H1 (cell line): Measurements from ENCODE around the gene OR5H6. TPM values are rescaled to one million over a fixed set of nuclear protein-coding genes. Genes with fewer than 3 reads are reported as not detected.

Experiments
- CTCF ChIA-PET: fragments of 300-600 bp; sonication (Branson Sonifier 250); formaldehyde crosslinking; loops from one replicate; lab custom pipeline; 2021; ENCODE audit not compliant: partially characterized antibody; lab: Charles Lee
- POLR2A ChIA-PET: fragments of 300-600 bp; sonication (Branson Sonifier 250); formaldehyde crosslinking; loops from one replicate; lab custom pipeline; 2021; ENCODE audit warnings: inconsistent platforms; ENCODE audit not compliant: partially characterized antibody; lab: Charles Lee
- DNase-seq, 2 experiments: peaks; one replicate each; pipeline versions ENCODE4 v3.0.0 to v3.0.0-alpha.2; 2010 to 2022; ENCODE audit warnings: low spot score in 2 of 2, low read depth in 1 of 2, mixed read lengths in 1 of 2
- FAIRE-seq: peaks from 2 replicates; lab custom pipeline; 2011; peaks lifted over from hg19 to GRCh38; lab: Jason Lieb, UNC
- H2AFZ ChIP-seq: 2 replicates; pipeline ENCODE4 v1.8.1; 2012; ENCODE audit warnings: low read length, inconsistent platforms
- H2AK5ac ChIP-seq: 2 replicates; pipeline ENCODE4 v1.6.1; 2013; ENCODE audit warnings: low read depth, low read length
- H2BK120ac ChIP-seq: replicated peaks from 2 replicates; pipeline ENCODE3; 2013; ENCODE audit warnings: low read depth, low read length, inconsistent platforms
- H2BK12ac ChIP-seq: 2 replicates; pipeline ENCODE4 v1.6.1; 2013; ENCODE audit warnings: low read depth, low read length
- H2BK15ac ChIP-seq: 2 replicates; pipeline ENCODE4 v1.6.1; 2013; ENCODE audit warnings: low read length
- H2BK20ac ChIP-seq: 2 replicates; pipeline ENCODE4 v1.6.1; 2013; ENCODE audit warnings: low read length
- H2BK5ac ChIP-seq: 2 replicates; pipeline ENCODE4 v1.6.1; 2013; ENCODE audit warnings: low read depth, low read length
- H3K14ac ChIP-seq: 2 replicates; pipeline ENCODE4 v1.6.1; 2013; ENCODE audit warnings: inconsistent platforms; ENCODE audit not compliant: insufficient read length
- H3K18ac ChIP-seq: 2 replicates; pipeline ENCODE4 v1.6.1; 2013; ENCODE audit warnings: low read length; ENCODE audit errors: extremely low read depth
- H3K23ac ChIP-seq: 2 replicates; pipeline ENCODE4 v1.6.1; 2013; ENCODE audit warnings: inconsistent platforms; ENCODE audit not compliant: insufficient read length
- H3K23me2 ChIP-seq: 2 replicates; pipeline ENCODE4 v1.6.1; 2013; ENCODE audit warnings: low read depth, low read length
- H3K27ac ChIP-seq: 2 replicates; pipeline ENCODE4 v1.6.1; 2011; ENCODE audit warnings: low read depth, low read length, inconsistent platforms
- H3K27me3 ChIP-seq, 4 experiments: replicated peaks in 1 of 4; 1 replicate in 1 of 4; 2 replicates in 3 of 4; pipeline versions ENCODE4 v1.6.1 to v1.8.1; 2011 to 2013; ENCODE audit warnings: low read length in 3 of 4, mild to moderate bottlenecking in 3 of 4, inconsistent platforms in 2 of 4, mixed read lengths in 2 of 4, moderate library complexity in 1 of 4; ENCODE audit not compliant: control insufficient read depth in 3 of 4, insufficient read depth in 3 of 4; ENCODE audit errors: extremely low read depth in 1 of 4
- H3K36me3 ChIP-seq, 4 experiments: 2 replicates each; pipeline versions ENCODE4 v1.6.1 to v1.8.1; 2011 to 2013; ENCODE audit warnings: mild to moderate bottlenecking in 4 of 4, low read length in 3 of 4, moderate library complexity in 2 of 4, control low read depth in 1 of 4, inconsistent platforms in 1 of 4; ENCODE audit not compliant: insufficient read depth in 4 of 4, control insufficient read depth in 2 of 4
- H3K4ac ChIP-seq: replicated peaks from 2 replicates; pipeline ENCODE3; 2013; ENCODE audit warnings: low read length, low read depth, mixed read lengths, inconsistent platforms; ENCODE audit not compliant: insufficient read length
- H3K4me1 ChIP-seq, 4 experiments: replicated peaks in 1 of 4; 1 replicate in 1 of 4; 2 replicates in 3 of 4; pipeline versions ENCODE4 v1.6.1 to v1.8.1; 2011 to 2013; ENCODE audit warnings: low read length in 3 of 4, inconsistent platforms in 2 of 4, mixed read lengths in 1 of 4; ENCODE audit not compliant: insufficient read depth in 4 of 4, control insufficient read depth in 3 of 4
- H3K4me2 ChIP-seq, 2 experiments: 2 replicates each; pipeline versions ENCODE4 v1.6.1 to v1.8.1; 2011 to 2013; ENCODE audit warnings: low read depth in 2 of 2, low read length in 2 of 2, control low read depth in 1 of 2, inconsistent platforms in 1 of 2, mild to moderate bottlenecking in 1 of 2; ENCODE audit not compliant: insufficient read depth in 1 of 2
- H3K4me3 ChIP-seq, 4 experiments: fragments of 200-600, 300-600 bp in 1 of 4; sonication (generic), shearing (Covaris generic), sonication (Bioruptor Twin) in 1 of 4; 2 replicates each; pipeline versions ENCODE4 v1.5.1 to v1.8.1; 2011 to 2016; ENCODE audit warnings: low read length in 4 of 4, low read depth in 3 of 4, control low read depth in 2 of 4, inconsistent platforms in 2 of 4, mild to moderate bottlenecking in 2 of 4, mixed read lengths in 1 of 4, moderate library complexity in 1 of 4; ENCODE audit not compliant: insufficient read depth in 2 of 4; ENCODE audit errors: extremely low read depth in 1 of 4
- H3K56ac ChIP-seq: replicated peaks from 2 replicates; pipeline ENCODE3; 2013; ENCODE audit warnings: low read depth, mild to moderate bottlenecking, mixed read lengths, low read length, inconsistent platforms; ENCODE audit not compliant: insufficient read length
- H3K79me1 ChIP-seq: 2 replicates; pipeline ENCODE4 v1.6.1; 2013; ENCODE audit warnings: low read depth, low read length, control low read depth
- H3K79me2 ChIP-seq, 2 experiments: 2 replicates each; pipeline versions ENCODE4 v1.6.1 to v1.8.1; 2012 to 2013; ENCODE audit warnings: low read length in 2 of 2, mild to moderate bottlenecking in 2 of 2, inconsistent platforms in 1 of 2; ENCODE audit not compliant: insufficient read depth in 2 of 2, control insufficient read depth in 1 of 2
- H3K9ac ChIP-seq, 4 experiments: replicated peaks in 1 of 4; 1 replicate in 1 of 4; 2 replicates in 3 of 4; pipeline versions ENCODE4 v1.6.1 to v1.8.1; 2011 to 2013; ENCODE audit warnings: low read depth in 3 of 4, low read length in 3 of 4, control low read depth in 2 of 4, mild to moderate bottlenecking in 2 of 4, moderate library complexity in 2 of 4, inconsistent platforms in 1 of 4; ENCODE audit errors: extremely low read depth in 1 of 4
- H3K9me3 ChIP-seq, 2 experiments: 2 replicates each; pipeline versions ENCODE4 v1.6.1 to v1.8.1; 2012 to 2013; ENCODE audit warnings: mild to moderate bottlenecking in 2 of 2, moderate library complexity in 2 of 2, control low read depth in 1 of 2, inconsistent platforms in 1 of 2, low read depth in 1 of 2, low read length in 1 of 2, mixed read lengths in 1 of 2; ENCODE audit not compliant: insufficient read depth in 2 of 2
- H4K20me1 ChIP-seq, 2 experiments: replicated peaks in 1 of 2; 2 replicates each; pipeline versions ENCODE3 to v1.8.1; 2011 to 2013; ENCODE audit warnings: inconsistent platforms in 2 of 2, low read length in 2 of 2, mild to moderate bottlenecking in 1 of 2; ENCODE audit not compliant: insufficient read depth in 2 of 2, control insufficient read depth in 1 of 2
- H4K5ac ChIP-seq: 2 replicates; pipeline ENCODE4 v1.6.1; 2013; ENCODE audit warnings: low read length, low read depth, mixed read lengths, inconsistent platforms; ENCODE audit not compliant: insufficient read length
- H4K8ac ChIP-seq: 2 replicates; pipeline ENCODE4 v1.8.0; 2013; ENCODE audit warnings: mild to moderate bottlenecking, moderate library complexity, low read length, inconsistent platforms; ENCODE audit not compliant: insufficient read depth; ENCODE audit errors: extremely low read depth
- H4K91ac ChIP-seq: replicated peaks from 2 replicates; pipeline ENCODE3; 2013; ENCODE audit warnings: low read length, mixed read lengths, inconsistent platforms; ENCODE audit not compliant: insufficient read length
- CBX5 ChIP-seq: fragments of 300-800, 300-1000 bp; sonication (generic); IDR thresholded peaks from 2 replicates; pipeline ENCODE4 v1.7.1; 2016; ENCODE audit warnings: antibody characterized with exemption, low read length, low read depth
- CBX8 ChIP-seq: fragments of 300-800, 300-1000 bp; sonication (generic); IDR thresholded peaks from 2 replicates; pipeline ENCODE4 v1.7.1; 2016; ENCODE audit warnings: low read depth, low read length, borderline replicate concordance
- CHD2 ChIP-seq: IDR thresholded peaks from 2 replicates; pipeline ENCODE4 v1.6.1; 2012; ENCODE audit warnings: low read length, improper control_type of control experiment
- GABPA ChIP-seq: IDR thresholded peaks from 2 replicates; pipeline ENCODE4 v1.6.1; 2011; ENCODE audit warnings: mild to moderate bottlenecking, low read length, moderate library complexity, borderline replicate concordance; ENCODE audit not compliant: insufficient read depth
- JUND ChIP-seq: IDR thresholded peaks from 2 replicates; pipeline ENCODE4 v1.6.1; 2011; ENCODE audit warnings: mild to moderate bottlenecking, improper control_type of control experiment, low read length
- KDM5A ChIP-seq: fragments of 200-600 bp; IDR thresholded peaks from 2 replicates; pipeline ENCODE4 v1.7.1; 2012; ENCODE audit warnings: mild to moderate bottlenecking, low read length, inconsistent platforms, mixed read lengths
- MAX ChIP-seq: IDR thresholded peaks from 2 replicates; pipeline ENCODE4 v1.6.1; 2012; ENCODE audit warnings: inconsistent platforms
- POLR2A ChIP-seq, 2 experiments: IDR thresholded peaks; 1 replicate in 1 of 2; 2 replicates in 1 of 2; pipeline ENCODE4 v1.6.1; 2011; ENCODE audit warnings: low read depth in 2 of 2, low read length in 2 of 2, mild to moderate bottlenecking in 2 of 2; ENCODE audit errors: control extremely low read depth in 1 of 2
- POU5F1 ChIP-seq: IDR thresholded peaks from 2 replicates; pipeline ENCODE4 v1.6.1; 2011; ENCODE audit warnings: low read depth, mild to moderate bottlenecking, low read length, moderate library complexity
- RAD21 ChIP-seq, 2 experiments: IDR thresholded peaks in 1 of 2; conservative IDR thresholded peaks in 1 of 2; 2 replicates each; pipeline ENCODE4 v1.6.1; 2011; ENCODE audit warnings: low read depth in 2 of 2, low read length in 2 of 2, improper control_type of control experiment in 1 of 2, inconsistent platforms in 1 of 2, mild to moderate bottlenecking in 1 of 2, moderate library complexity in 1 of 2
- RBBP5 ChIP-seq: IDR thresholded peaks from 2 replicates; pipeline ENCODE4 v1.7.1; 2012; ENCODE audit warnings: low read depth, mild to moderate bottlenecking, inconsistent platforms, low read length, moderate library complexity, borderline replicate concordance
- SIN3A ChIP-seq, 2 experiments: IDR thresholded peaks in 1 of 2; conservative IDR thresholded peaks in 1 of 2; 2 replicates each; pipeline ENCODE4 v1.6.1; 2011 to 2012; ENCODE audit warnings: low read length in 2 of 2, improper control_type of control experiment in 1 of 2, low read depth in 1 of 2, mild to moderate bottlenecking in 1 of 2
- SUZ12 ChIP-seq: fragments of 200-600 bp; sonication (generic); IDR thresholded peaks from 2 replicates; pipeline ENCODE4 v1.6.1; 2012; ENCODE audit warnings: mild to moderate bottlenecking, inconsistent platforms, low read length, moderate library complexity, mixed read lengths
- TAF1 ChIP-seq: IDR thresholded peaks from 2 replicates; pipeline ENCODE4 v1.6.1; 2011; ENCODE audit warnings: mild to moderate bottlenecking, low read depth, low read length
- TCF12 ChIP-seq: IDR thresholded peaks from 2 replicates; pipeline ENCODE4 v1.6.1; 2011; ENCODE audit warnings: low read depth, mild to moderate bottlenecking, low read length
- YY1 ChIP-seq: IDR thresholded peaks from 2 replicates; pipeline ENCODE4 v1.6.1; 2011; ENCODE audit warnings: low read depth, mild to moderate bottlenecking, low read length
- WGBS, 2 experiments: shearing (Covaris generic) in 1 of 2; methylation state at CpG; one replicate each; pipeline versions ENCODE4 v1.1.6 to v1.1.7; 2013 to 2015; ENCODE audit warnings: low lambda C conversion rate in 2 of 2, mixed read lengths in 2 of 2, inconsistent platforms in 1 of 2, low coverage in 1 of 2, missing lambda C conversion rate in 1 of 2; ENCODE audit not compliant: insufficient replicate concordance in 2 of 2, insufficient coverage in 1 of 2, insufficient read length in 1 of 2; ENCODE audit errors: extremely low coverage in 1 of 2, missing lambda C conversion rate in 1 of 2; 5-methylcytosine and 5-hydroxymethylcytosine counted together
- polyA plus RNA-seq, 7 experiments: library from polyadenylated mRNA; depleted of rRNA in 3 of 7; stranded (reverse) in 5 of 7; unstranded in 2 of 7; fragments of >200 nt in 5 of 7; fragments of 200-250 nt in 2 of 7; gene quantifications; 1 replicate in 5 of 7; 2 replicates in 1 of 7; 4 replicates in 1 of 7; pipeline versions ENCODE4 v1.2.1 to v1.2.3, GENCODE V29; 2011 to 2013; ENCODE audit warnings: missing spikeins in 2 of 7, mixed read lengths in 2 of 7
- total RNA-seq: library from RNA; stranded (reverse); fragmentation: NEBNext Ultra II Directional; extraction: Animal tissue kit (Norgen Biotek cat#: 25700); gene quantifications from 2 replicates; pipeline ENCODE4 v1.2.1, GENCODE V29; 2021

Gene OR5H6
- total and polyA plus RNA-seq, 2 of the 8 experiments (the other 6 are each of a cell fraction or from before 2014, with no cell fraction given): 0.06 TPM; not detected in 1

GRCh38 chr3:98232489-98232888 is 31.6 kb upstream of the OR5H6 start:
- no peak overlapping the region for H2BK15ac ChIP-seq
- POLR2A ChIA-PET: no interaction called here
- H2AFZ ChIP-seq: no peak overlapping the region
- no peak overlapping the region for H2BK20ac ChIP-seq
- 92% methylated on average over 2 of the region's 2 CpGs; no CpG with 5 or more reads in 1 of the 2 experiments for WGBS, 2 experiments
- FAIRE-seq: no peak
- no peak overlapping the region for H3K27ac ChIP-seq
- no peak overlapping the region for H4K91ac ChIP-seq
- H3K27me3 ChIP-seq: no peaks in the 10 kb centered on the region
- no peak overlapping the region for H2BK5ac ChIP-seq
- no peak overlapping the region for H3K4me2 ChIP-seq
- no peak overlapping the region for H3K4ac ChIP-seq
- H2BK12ac ChIP-seq: no peak overlapping the region
- H3K14ac ChIP-seq: no peak overlapping the region
- no peaks in the 10 kb centered on the region for H3K79me1 ChIP-seq
- no peaks in the 10 kb centered on the region for H4K20me1 ChIP-seq
- no peaks in the 10 kb centered on the region for H3K23me2 ChIP-seq
- no peaks in the 10 kb centered on the region for H3K9me3 ChIP-seq
- H3K4me3 ChIP-seq: no peak overlapping the region
- no peaks in the 10 kb centered on the region for H3K36me3 ChIP-seq
- DNase-seq: no peak
- H2BK120ac ChIP-seq: no peak overlapping the region
- CTCF ChIA-PET: no interaction called here
- no peak overlapping the region for H3K23ac ChIP-seq
- H2AK5ac ChIP-seq: no peak overlapping the region
- H3K4me1 ChIP-seq: no peaks in the 10 kb centered on the region
- no peak overlapping the region for H3K18ac ChIP-seq
- H3K9ac ChIP-seq: no peak overlapping the region
- no peaks in the 10 kb centered on the region for H3K79me2 ChIP-seq
- H4K5ac ChIP-seq: no peak overlapping the region
- H4K8ac ChIP-seq: no peak overlapping the region
- H3K56ac ChIP-seq: no peak overlapping the region
- no peak for TF ChIP-seq MAX
- no peak for TF ChIP-seq CBX5
- TF ChIP-seq GABPA: no peak
- TF ChIP-seq TCF12: no peak
- TF ChIP-seq SIN3A (conservative IDR thresholded peaks at IDR 0.05 in 1 of 2, IDR thresholded peaks at IDR 0.05 in 1 of 2; ENCODE audit: low read depth in 1 of 2, low read length in 2 of 2): no peak
- no peak for TF ChIP-seq CHD2
- TF ChIP-seq RBBP5: no peak
- TF ChIP-seq POU5F1: no peak
- TF ChIP-seq JUND: no peak
- TF ChIP-seq RAD21 (IDR thresholded peaks at IDR 0.05 in 1 of 2, conservative IDR thresholded peaks at IDR 0.05 in 1 of 2; ENCODE audit: low read depth in 2 of 2, low read length in 2 of 2): no peak
- no peak for TF ChIP-seq CBX8
- TF ChIP-seq KDM5A: no peak
- no peak for TF ChIP-seq TAF1
- no peak for TF ChIP-seq POLR2A (IDR thresholded peaks at IDR 0.05; ENCODE audit: control extremely low read depth in 1 of 2, low read depth in 2 of 2, low read length in 2 of 2)
- no peak for TF ChIP-seq YY1
- no peak for TF ChIP-seq SUZ12
